ENCODE results near the gene LRRC36.

DNA sequence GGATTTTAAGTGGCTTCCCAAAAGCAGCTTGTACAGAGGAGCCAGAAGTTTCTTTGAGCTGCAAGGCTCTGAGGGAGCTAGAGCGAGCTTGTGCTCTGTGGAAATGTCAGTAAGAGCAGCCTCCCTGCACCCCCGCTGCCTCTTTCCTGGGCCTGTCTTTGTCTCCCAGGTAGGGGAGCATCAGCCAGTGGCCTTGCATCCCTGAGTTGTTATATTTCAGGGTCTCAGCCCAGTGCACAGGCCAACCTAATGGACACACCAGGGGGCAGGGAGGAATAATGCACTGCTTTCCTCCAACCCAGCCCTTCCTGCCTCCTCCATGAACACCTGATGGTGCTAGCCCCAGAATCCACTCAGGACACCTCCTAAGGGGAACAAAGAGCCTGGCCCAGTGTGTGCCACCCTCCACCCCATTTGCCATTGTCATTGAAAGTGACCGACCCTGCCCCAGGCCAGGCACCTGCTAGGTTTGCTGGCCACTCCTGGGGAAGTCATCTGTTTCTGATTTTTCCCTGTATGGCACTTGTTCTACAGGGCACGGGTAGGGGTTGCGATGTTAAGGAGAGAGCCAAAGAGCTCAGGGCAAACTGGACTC is 60.3 kb downstream of the LRRC36 start:
- TF ChIP-seq, protein P1, sequence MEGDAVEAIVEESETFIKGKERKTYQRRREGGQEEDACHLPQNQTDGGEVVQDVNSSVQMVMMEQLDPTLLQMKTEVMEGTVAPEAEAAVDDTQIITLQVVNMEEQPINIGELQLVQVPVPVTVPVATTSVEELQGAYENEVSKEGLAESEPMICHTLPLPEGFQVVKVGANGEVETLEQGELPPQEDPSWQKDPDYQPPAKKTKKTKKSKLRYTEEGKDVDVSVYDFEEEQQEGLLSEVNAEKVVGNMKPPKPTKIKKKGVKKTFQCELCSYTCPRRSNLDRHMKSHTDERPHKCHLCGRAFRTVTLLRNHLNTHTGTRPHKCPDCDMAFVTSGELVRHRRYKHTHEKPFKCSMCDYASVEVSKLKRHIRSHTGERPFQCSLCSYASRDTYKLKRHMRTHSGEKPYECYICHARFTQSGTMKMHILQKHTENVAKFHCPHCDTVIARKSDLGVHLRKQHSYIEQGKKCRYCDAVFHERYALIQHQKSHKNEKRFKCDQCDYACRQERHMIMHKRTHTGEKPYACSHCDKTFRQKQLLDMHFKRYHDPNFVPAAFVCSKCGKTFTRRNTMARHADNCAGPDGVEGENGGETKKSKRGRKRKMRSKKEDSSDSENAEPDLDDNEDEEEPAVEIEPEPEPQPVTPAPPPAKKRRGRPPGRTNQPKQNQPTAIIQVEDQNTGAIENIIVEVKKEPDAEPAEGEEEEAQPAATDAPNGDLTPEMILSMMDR (IDR thresholded peaks at IDR 0.05), result no peak
- no peak for TF ChIP-seq POLR2A (IDR thresholded peaks at IDR 0.05)
